Skin of body (tissue), 2 donors: Measurements from ENCODE around the gene CBFA2T2. TPM values are rescaled to one million over a fixed set of nuclear protein-coding genes. Genes with fewer than 3 reads are reported as not detected.
"Not testable (repeated sequence)": the region's sequence is repeated elsewhere in the genome, so short reads cannot be mapped to it uniquely, and the experiment has no call there.

Experiments
- DNase-seq: peaks from one replicate; lab custom pipeline; 2025; lab: John Stamatoyannopoulos, UW
- total RNA-seq: library from RNA; depleted of rRNA; stranded (reverse); fragments of >200 nt; gene quantifications from one replicate; pipeline ENCODE4 v1.2.3, GENCODE V29; 2014

CBFA2T2 gene
- total RNA-seq, 1 donor from 2014 or later = 14.4 TPM

GRCh38 chr20:33545763-33546162, 55.9 kb downstream of the CBFA2T2 start:
- DNase-seq = no peak

GRCh38 chr20:33549229-33549999, 59.5 kb downstream of the CBFA2T2 start:
- DNase-seq = no peak

GRCh38 chr20:33551778-33552177, 61.9 kb downstream of the CBFA2T2 start:
- no peak for DNase-seq

DNA sequence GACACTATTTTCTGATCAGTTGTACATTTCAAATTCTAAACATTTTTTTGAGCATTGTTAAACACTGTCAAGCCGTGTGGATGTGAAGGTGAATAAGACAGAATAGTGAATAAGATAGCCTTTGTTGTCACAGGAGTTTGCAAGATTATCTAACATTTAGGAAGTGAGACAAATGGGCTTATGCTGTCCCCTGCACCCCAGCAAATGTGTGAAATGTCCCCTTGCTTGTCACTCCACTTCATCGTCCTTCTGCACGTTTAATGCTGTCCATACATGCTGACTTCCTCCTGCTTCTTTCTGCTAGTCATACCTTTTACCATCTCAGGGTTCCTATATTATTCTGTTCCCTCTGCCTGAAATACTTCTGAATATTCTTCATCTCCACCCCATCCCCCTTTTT, 62.6 kb downstream of the CBFA2T2 start:
- DNase-seq = no peak

GRCh38 chr20:33553516-33553915, 63.6 kb downstream of the CBFA2T2 start:
- no peak for DNase-seq

DNA sequence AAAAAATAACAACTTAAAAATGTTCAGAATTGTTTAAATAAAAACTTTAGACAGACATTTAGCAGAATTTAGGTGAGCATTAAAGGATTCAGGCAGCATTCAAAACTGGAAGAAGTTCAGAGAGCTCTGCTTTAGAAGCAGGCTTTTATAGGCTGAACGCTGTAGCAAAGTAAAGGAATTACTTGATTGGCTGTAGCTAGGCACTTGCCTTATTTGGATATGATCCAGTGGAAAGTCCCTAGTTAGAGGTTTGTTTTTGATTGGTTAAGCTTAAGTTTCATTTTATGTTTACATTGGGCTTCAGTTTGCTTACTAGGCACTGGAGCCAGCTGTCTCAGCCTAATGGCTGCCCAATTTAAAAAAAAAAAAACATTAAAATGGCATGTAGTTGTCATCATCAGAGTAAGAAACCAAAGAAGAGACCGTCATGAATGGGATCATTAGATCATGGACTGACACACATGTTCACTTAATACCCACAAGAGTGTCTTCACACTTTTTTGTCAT, 65.1 kb downstream of the CBFA2T2 start:
- DNase-seq = peak; percentile 72

DNA sequence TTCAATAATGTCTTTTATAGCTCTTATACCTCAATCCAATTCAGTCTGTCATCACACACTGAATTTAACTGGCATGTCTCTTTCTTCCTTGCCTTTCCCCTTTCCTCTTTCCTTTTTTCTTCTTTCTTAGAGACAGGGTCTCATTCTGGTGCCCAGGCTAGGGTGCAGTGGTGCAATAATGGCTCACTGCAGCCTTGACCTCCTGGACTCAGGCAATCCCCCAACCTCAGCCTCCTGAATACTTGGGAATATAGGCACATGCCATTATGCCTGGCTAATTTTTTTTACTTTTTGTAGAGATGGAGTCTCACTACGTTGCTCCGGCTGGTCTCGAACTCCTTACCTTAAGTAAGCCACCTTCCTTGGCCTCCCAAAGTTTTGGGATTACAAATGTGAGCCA, 65.9 kb downstream of the CBFA2T2 start:
- DNase-seq = no peak

GRCh38 chr20:33556246-33556645, 66.3 kb downstream of the CBFA2T2 start:
- no peak for DNase-seq

DNA sequence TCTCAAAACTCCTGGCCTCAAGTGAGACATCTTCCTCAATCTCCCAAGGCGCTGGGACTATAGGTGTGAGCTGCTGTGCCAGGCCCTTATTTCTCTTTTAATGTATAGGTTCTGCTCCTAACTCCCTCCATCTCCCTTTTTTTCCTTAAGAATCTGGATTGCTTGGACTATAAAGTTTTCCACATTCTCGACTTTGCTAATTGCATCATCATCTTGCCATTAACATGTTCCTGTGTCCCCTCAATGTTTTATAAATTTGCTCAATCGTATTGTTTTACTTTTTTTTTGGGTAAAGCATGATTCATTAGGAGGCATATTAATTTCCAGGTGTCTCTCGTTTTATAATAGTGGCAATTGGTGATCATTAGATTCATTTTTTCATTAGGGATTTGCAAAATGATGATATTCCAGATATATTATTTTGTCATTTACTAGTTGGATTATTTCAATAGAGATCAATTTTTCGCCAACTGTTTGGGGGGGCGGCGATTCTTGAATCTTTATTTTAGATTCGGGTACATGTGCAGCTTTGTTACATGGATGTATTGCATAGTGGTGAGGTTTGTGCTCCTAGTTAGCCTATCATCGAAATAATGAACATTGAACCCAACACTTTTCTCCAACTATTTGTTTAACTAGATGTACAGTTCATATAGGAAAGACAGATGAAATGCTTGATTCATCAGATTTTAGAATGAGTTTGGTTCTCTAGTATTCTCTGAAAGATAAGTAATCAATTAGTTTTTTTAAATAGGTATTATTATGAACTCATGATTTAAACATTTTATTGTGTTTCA, 68.7 kb downstream of the CBFA2T2 start:
- no peak for DNase-seq

- DNase-seq = no peak
Observed at GRCh38 chr20:33559212-33559611, 69.3 kb downstream of the CBFA2T2 start.

DNA sequence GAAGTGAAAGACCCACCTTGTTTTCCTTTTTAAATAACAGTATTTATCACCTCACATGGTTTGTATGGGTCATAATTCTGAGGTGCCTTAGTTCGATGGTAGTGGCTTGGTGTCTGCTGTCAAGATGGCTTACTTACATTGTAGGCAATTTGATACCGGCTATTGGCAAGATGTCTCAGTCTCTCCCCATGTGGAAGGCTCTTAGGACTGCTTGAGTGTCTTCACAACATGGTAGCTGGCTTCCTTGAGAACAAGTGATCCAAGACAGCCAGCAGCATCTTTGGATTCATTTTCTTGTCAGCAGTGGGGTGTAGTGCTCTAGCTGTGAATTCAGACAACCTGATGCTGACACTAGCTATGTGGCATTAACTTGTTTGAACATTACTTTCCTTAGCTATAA, 70.1 kb downstream of the CBFA2T2 start:
- no peak for DNase-seq

DNA sequence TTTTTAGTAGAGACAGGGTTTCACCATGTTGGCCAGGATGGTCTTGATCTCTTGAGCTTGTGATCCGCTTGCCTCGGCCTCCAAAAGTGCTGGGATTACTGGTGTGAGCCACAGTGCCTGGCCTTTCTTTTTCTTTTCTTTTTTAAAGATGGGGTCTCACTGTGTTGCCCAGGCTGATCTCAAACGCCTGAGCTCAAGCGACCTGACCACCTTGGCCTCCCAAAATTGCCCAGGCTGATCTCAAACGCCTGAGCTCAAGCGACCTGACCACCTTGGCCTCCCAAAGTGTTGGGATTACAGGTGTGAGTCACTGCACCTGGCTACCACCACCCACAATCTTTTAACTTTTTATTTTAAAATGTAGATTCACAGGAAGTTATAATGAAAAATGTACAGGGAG, 71.2 kb downstream of the CBFA2T2 start:
- DNase-seq = not testable (repeated sequence)

GRCh38 chr20:33561692-33562601, 72.1 kb downstream of the CBFA2T2 start:
- DNase-seq = peak; percentile 92

- no peak for DNase-seq
Observed at GRCh38 chr20:33563788-33564187, 73.9 kb downstream of the CBFA2T2 start.

GRCh38 chr20:33566781-33567603, 77.1 kb downstream of the CBFA2T2 start:
- DNase-seq = peak; percentile 28

DNA sequence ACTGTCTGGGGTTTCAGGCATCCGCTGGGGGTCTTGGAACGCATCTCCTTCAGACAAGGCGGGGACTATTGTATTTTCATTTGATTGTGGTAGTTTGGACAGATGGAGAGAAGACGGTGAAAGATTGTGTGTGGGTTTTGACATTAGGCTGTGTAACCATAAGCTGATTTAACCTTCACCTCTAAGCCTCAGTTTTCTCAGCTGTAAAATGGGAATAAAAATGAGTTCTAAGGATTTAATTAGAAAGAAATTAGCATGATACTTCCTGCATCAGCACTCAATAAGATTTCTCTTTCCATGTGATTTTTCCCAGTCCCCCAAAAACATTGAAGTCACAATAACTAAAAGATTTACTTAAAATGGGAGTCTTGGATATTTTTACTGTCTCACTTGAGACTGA, 78.1 kb downstream of the CBFA2T2 start:
- DNase-seq = no peak

GRCh38 chr20:33568378-33568777, 78.5 kb downstream of the CBFA2T2 start:
- DNase-seq = peak; percentile 58

GRCh38 chr20:33568868-33569801, 79.2 kb downstream of the CBFA2T2 start:
- peak; percentile 80 for DNase-seq

DNA sequence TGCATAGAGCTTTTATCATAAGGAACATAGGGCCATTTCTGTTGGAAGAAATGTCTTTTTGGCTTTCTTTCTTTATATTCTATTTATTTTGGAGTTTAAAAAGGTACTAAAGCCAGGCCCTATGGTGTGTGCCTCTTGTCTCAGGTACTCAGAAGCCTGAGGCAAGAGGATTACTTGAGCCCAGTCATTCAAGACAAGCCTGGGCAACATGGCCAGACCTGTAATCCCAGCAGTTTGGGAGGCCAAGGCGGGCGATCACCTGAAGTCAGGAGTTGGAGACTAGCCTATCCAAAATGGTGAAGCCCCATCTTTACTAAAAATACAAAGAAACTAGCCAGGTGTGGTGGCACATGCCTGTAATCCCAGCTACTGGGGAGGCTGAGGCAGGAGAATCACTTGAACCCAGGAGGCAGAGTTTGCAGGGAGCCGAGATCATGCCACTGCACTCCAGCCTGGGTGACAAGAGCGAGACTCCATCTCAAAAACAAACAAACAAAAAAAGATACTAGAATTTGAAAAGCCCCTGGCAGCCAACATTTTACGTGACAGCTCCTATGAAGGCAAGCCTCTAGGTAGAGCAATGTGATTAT, 80.0 kb downstream of the CBFA2T2 start:
- no peak for DNase-seq
